G401 (cell line): ENCODE results near the gene KRCC1. TPM values are rescaled to one million over a fixed set of nuclear protein-coding genes. Genes with fewer than 3 reads are reported as not detected.
A peak's percentile ranks its signal among the peaks of the same experiment; 100 is the strongest.
"Not testable (repeated sequence)": the region's sequence is repeated elsewhere in the genome, so short reads cannot be mapped to it uniquely, and the experiment has no call there.

Experiments
- DNase-seq: peaks from one replicate; pipeline ENCODE4 v3.0.0-alpha.2; 2015; ENCODE audit warnings: low spot score
- in situ Hi-C: cut with HindIII; loops from 2 replicates; pipeline ENCODE4 v1.10.0; 2016; ENCODE audit warnings: low sequenced_read_pairs, mixed read lengths
- total RNA-seq: library from RNA; depleted of rRNA; stranded (reverse); fragments of >200 nt; shearing (Covaris generic); gene quantifications from 2 replicates; pipeline ENCODE4 v1.2.3, GENCODE V29; 2014

KRCC1 gene
- total RNA-seq, 1 experiment from 2014 or later = 19.6 TPM

DNA sequence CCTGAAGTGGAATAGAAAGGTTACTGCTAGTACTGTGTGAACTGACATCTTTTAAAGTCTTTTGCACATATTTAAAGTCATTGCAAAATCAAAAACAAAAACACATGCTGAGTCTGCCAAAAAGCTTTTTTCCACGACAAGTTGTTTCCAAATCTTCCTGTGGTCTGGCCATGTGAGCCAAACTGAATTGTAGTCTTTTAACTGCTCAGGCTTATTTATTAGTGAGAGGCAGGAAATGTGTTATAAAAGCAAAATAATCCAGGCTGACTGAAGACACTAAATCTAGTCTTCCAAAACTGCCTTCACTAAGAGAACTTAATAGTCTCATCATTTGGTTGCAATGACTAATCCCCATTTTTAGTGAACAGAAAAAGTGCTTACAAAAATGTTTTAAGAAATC lies 2.3 kb downstream of the KRCC1 start:
- in situ Hi-C loops = no loop called here

DNA sequence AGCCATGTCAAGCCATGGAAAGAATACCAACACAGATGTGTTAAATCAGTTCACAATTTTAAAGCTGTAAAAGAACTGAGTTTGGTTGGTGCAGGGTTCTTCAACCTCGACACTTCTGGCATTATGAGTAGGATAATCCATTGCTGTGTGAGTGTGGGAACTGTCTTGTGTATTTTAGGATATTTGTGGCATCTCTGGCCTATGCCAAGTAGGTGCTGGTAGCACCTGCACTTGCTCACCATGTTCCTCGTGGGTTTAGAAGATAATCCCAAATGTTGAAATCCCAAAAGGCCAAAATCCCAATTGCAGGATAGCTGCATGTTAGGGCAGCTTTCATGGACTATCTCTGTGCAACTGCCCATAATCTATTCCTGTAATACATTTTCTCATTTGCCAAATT lies 3.8 kb downstream of the KRCC1 start:
- in situ Hi-C loops = no loop called here
- DNase-seq = no peak

More for the DNA sequence above, 2.3 kb downstream of the KRCC1 start:
- peak; percentile 7 for DNase-seq

DNA sequence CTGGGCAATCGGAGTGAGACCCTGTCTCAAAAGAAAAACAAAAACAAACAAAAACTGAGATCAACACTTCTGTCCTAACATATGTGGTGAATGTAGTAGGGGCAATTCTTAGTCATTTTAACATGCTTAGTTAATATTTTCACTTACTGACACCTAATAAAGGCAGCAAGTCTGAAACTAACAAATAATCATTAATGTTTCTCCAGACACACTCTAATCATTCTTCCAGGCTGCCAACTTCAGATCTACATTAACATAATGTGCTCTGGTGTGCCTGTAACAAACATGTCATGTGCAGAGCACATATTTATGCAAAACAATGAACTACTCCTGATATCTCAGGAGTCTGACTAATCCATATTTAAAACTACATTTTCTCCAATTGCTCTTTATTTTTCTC lies 6.0 kb downstream of the KRCC1 start:
- no peak for DNase-seq
- in situ Hi-C loops = no loop called here

DNA sequence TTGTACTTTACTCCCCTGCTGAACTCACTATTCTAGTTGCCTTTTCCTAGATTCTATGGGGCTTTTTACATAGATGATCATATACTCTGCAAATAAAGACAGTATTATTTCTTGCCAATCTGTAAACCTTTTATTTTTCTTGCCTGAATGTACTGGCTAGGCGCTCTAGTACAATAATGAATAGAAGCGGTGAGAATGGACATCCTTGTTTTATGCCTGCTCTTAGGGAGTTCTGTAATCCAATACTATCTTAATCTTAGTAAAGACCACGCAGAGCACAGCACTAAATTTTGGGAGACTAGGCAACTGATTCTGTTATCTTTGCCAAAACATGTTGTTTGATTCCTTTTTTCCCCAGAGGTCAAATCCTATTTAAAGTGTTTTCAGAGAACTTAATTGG lies 7.0 kb downstream of the KRCC1 start:
- in situ Hi-C loops = no loop called here
- DNase-seq = no peak

DNA sequence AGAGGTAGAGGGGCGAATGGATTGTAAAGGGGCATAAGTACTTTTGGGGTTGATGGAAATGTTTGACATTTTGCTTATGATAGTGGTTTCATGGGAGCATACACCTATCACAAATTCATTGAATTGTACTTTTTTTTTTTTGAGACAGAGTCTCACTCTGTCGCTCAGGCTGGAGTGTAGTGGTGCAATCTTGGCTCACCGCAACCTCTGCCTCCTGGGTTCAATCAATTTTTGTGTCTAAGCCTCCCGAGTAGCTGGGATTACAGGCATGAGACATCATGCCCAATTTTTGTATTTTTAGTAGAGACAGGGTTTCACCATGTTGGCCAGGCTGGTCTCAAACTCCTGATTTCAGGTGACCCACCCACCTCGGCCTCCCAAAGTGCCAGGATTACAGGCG lies 10.0 kb downstream of the KRCC1 start:
- in situ Hi-C loops = not testable (repeated sequence)

DNA sequence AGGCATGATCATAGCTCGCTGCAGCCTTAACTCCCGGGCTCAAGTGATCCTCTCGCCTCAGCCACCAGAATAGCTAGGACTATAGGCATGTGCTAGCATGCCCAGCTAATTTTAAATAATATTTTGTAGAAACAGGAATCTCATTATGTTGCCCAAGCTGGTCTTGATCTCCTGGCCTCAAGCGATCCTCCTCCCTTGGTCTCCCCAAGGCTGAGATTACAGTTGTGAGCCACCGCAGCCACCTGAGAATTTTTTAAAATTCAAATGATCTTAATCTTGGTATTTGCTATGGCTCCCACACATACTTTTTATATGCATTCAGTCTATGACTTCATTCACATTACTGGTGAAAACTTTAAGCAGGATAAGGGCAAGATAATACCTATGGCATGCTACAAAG lies 13.1 kb downstream of the KRCC1 start:
- in situ Hi-C loops = no loop called here
- no peak for DNase-seq

More for the DNA sequence above, 10.0 kb downstream of the KRCC1 start:
- DNase-seq = not testable (repeated sequence)

DNA sequence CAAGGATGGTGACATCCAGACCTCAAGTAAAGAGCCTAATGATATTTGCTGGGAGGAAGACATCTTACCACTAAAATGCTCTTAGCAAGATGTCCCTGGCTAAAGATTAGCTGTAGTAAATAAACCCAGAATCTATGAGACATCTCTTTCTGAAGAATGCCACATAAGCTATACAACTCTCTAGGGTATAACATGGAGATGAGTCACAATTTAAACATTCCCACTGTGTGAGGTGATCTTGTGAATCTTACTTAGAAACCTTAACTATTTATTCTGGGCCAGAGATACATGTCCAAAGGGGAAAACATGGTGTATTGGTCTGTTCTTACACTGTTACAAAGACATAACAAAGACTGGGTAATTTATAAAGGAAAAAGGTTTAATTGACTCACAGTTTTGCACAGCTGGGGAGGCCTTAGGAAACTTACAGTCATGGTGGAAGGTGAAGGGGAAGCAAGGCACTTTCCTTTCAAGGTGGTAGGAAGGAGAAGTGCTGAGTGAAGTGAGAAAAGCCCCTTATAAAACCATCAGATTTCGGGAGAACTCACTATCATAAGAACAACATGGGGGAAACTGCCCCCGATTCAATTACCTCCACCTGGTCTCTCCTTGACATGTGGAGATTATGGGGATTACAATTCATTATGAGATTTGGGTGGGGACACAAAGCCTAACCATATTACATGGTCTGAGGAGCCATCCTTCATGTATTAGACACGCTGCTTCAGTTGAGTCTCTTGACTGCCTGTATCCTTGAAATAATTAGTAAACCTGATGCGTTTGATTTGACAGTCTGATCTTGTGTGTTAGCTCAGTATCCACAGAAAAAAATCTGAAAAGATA lies 17.1 kb downstream of the KRCC1 start:
- in situ Hi-C loops = no loop called here
- no peak for DNase-seq

- in situ Hi-C loops = no loop called here
- no peak for DNase-seq
Measured at GRCh38 chr2:88036606-88037005, 19.0 kb downstream of the KRCC1 start.

- in situ Hi-C loops = no loop called here
- no peak for DNase-seq
Measured at GRCh38 chr2:88036182-88036581, 19.4 kb downstream of the KRCC1 start.

DNA sequence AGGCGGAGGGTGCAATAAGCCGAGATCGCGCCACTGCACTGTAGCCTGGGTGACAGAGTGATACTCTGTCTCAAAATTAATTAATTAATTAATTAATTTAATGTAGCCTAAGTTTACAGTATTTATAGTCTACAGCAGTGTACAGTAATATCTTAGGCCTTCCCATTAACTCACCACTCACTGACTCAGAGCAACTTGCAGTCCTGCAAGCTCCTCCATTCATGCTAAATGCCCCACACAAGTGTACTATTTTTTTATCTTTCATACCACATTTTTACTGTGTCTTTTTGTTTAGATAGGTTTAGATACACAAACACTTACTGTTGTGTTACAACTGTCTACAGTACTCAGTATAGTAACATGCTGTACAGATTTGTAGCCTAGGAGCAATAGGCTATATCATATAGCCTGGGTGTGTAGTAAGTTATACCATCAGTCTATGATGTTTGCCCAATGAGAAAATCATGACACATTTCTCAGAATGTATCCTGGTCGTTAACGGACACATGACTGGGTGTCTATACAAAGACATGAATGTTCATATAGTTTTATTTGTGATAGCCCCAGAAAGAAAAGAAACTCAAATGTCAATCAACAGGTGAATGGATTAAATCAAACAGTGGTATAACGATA lies 23.4 kb downstream of the KRCC1 start:
- in situ Hi-C loops = no loop called here
- no peak for DNase-seq

DNA sequence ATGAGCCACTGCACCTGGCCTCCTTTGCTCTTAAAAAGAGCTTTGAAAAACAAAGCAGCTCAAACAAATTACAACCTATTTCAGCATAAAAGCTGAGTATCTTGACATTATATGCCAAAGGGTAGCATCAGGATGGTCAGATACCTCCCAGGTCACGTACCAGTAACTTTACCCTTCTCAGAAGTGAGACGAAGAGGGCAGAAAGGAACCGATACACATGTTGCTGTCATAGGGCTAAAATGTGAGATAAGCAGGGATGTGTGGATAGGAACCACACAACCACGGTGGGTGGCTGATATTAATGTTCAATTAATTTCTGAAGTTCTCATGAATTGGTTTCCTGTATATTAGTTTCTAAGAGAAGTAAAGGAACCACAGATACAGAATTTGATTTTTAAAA lies 26.7 kb downstream of the KRCC1 start:
- no peak for DNase-seq
- in situ Hi-C loops = no loop called here

DNA sequence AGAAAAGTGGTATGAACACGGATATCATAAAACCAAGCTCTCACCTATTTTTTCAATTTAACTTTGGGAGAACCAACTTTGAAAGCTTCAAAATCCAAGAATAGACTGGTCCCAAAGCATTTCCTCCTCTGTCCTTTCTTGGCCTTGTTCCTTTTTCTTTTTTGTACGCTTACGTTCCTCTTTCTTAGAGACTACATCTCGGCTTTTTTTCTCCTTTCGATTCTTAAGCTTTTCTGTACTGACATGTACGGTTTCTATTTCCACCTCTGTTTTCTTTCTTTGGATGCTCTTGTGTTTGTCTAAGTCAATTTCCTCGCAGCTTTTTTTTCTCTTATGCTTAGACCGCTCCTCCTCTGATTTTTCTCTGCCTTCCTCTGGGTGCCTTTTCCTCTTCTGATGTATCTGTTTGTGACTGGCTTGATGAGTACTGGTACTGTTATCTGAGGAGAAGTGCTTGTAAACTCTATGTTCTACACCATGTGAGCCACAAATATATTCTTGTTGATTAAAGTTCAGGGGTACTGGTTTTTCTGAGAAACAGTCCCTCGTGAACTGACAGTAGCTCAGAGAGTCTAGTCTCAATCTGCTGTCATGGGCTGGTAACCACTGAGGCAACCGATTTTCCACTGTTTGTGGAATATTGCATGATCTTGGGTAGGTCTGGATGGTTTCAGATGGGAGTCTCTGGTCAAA lies 27.7 kb downstream of the KRCC1 start:
- DNase-seq = no peak
- in situ Hi-C loops = no loop called here

GRCh38 chr2:88024509-88024908 lies 31.1 kb downstream of the KRCC1 start:
- in situ Hi-C loops = no loop called here
- DNase-seq = no peak

DNA sequence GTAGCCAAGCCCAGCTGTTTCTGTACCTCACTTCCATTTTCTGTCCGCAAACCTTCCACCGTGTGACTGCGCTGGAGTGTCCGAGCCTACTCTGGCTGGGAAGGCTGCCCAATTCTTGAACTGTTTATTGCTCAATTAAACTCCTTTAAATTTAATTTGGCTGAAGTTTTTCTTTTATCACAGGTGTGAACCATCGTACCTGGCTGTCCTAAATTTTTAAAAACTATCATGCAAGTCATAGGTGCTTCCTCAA lies 33.0 kb downstream of the KRCC1 start:
- DNase-seq = no peak
- in situ Hi-C loops = no loop called here

- in situ Hi-C loops = no loop called here
- DNase-seq = no peak
Measured at GRCh38 chr2:88019985-88020384, 35.6 kb downstream of the KRCC1 start.

- in situ Hi-C loops = no loop called here
- no peak for DNase-seq
Measured at GRCh38 chr2:88018909-88019308, 36.7 kb downstream of the KRCC1 start.

DNA sequence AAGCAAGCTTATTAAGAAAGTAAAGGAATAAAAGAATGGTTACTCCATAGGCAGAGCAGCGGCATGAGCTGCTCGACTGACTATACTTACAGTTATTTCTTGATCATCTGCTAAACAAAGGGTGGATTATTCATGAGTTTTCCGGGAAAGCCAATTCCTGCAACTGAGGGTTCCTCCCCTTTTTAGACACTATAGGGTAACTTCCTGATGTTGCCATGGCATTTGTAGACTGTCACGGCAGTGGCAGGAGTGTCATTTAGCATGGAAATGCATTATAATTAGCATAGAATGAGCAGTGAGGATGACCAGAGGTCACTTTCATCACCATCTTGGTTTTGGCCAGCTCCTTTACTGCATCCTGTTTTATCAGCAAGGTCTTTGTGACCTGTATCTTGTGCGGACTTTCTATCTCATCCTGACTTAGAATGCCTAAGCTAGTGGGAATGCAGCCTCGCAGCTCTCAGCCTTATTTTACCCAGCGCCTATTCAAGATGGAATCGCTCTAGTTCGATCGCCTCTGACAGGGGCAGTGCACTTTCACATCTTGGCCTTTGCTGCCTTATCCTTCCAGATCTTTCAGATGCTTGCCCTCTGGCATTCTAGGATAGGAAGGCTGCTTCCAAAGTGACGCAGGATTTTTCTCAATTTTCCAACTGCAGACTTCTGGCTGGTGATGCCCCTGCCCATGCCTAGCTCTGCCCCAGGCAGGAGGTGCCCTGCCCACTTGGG lies 37.3 kb downstream of the KRCC1 start:
- in situ Hi-C loops, DNase-seq: not testable (repeated sequence)

GRCh38 chr2:88017780-88018038 lies 37.9 kb downstream of the KRCC1 start:
- DNase-seq, in situ Hi-C loops: not testable (repeated sequence)

GRCh38 chr2:88016960-88017779 lies 38.4 kb downstream of the KRCC1 start:
- peak; percentile 77 for DNase-seq
- in situ Hi-C loops = no loop called here
